Measurements from ENCODE around the gene MAP3K8.

MAP3K8 gene

GRCh38 chr10:30433730-30434272 is at the start of gene MAP3K8:
MAP3K8 (plus strand) TSS chr10:30434184; CDS start chr10:30438939, 4,755 bp downstream.
- Mint-ChIP-seq H3K27ac (peak within 1 kb of the TSS; percentile 79), H3K4me1 (ENCODE audit: low read depth) (peaks cover 61% of the 10 kb centered on the region), H3K9me3 (no peaks in the 10 kb centered on the region), H3K36me3 (ENCODE audit: low read depth) (peaks cover 14% of the 10 kb centered on the region), H3K4me3 (peak within 1 kb of the TSS; percentile 88), H3K27me3 (ENCODE audit: low read depth) (peaks cover 15% of the 10 kb centered on the region)
- DNase-seq (ENCODE audit: low spot score) = peak; percentile 91

GRCh38 chr10:30384701-30385201 is 49.2 kb upstream of the MAP3K8 start:
- Mint-ChIP-seq H3K27me3 (ENCODE audit: low read depth) (peaks cover 13% of the 10 kb centered on the region), H3K4me3 (no peak overlapping the region), H3K27ac (no peak overlapping the region), H3K36me3 (ENCODE audit: low read depth) (no peaks in the 10 kb centered on the region), H3K9me3 (no peaks in the 10 kb centered on the region), H3K4me1 (ENCODE audit: low read depth) (peaks cover 3% of the 10 kb centered on the region)
- DNase-seq (ENCODE audit: low spot score) = no peak

DNA sequence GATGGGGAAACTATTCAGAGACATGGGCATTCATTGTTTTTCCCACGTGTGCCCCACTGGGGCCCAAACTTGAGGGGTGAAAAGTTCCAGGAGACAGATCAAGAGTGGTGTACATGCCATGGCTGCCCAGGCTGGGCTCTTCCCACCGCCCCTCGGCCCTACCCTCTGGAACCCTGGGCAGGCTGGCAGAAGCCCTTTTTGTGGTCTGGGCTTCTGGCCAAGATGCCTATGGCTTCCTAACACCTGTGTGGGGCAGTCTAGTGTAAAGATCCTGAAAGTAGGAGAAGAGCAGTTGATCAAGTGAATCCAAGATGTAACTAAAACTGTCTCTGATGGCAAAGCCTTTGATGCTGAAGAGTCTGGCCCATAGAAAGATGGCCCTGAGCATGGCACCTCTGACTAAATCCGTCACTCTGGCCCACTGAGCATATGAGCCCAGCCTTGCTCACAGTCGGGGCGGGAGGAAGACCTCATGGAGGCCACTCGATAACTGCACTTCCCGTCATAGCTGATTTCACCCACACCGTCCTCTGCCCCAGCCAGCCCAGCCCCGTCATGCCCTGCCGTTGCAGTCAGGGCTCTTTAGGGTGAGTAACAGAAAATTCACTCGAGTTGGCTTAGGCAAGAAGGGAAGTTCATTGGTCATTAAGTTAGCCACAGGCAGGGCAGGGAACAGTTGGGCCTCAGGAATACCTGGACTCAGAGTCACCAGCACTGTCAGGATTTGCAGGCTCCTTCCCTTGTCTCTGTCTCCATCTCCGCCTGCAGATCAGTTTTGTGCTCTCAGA is 47.0 kb upstream of the MAP3K8 start:
- H3K4me1 Mint-ChIP-seq (ENCODE audit: low read depth) = peaks cover 3% of the 10 kb centered on the region
- peaks cover 11% of the 10 kb centered on the region for H3K27me3 Mint-ChIP-seq (ENCODE audit: low read depth)
- no peak overlapping the region for H3K4me3 Mint-ChIP-seq
- no peaks in the 10 kb centered on the region for H3K36me3 Mint-ChIP-seq (ENCODE audit: low read depth)
- H3K9me3 Mint-ChIP-seq = no peaks in the 10 kb centered on the region
- DNase-seq (ENCODE audit: low spot score) = no peak
- no peak overlapping the region for H3K27ac Mint-ChIP-seq

- Mint-ChIP-seq H3K9me3 (no peaks in the 10 kb centered on the region), H3K36me3 (ENCODE audit: low read depth) (no peaks in the 10 kb centered on the region), H3K4me1 (ENCODE audit: low read depth) (peaks cover 5% of the 10 kb centered on the region), H3K4me3 (no peak overlapping the region), H3K27ac (no peak overlapping the region), H3K27me3 (ENCODE audit: low read depth) (peaks cover 13% of the 10 kb centered on the region)
- no peak for DNase-seq (ENCODE audit: low spot score)
Measured at GRCh38 chr10:30387646-30388243, 46.2 kb upstream of the MAP3K8 start.

- peaks cover 5% of the 10 kb centered on the region for H3K4me1 Mint-ChIP-seq (ENCODE audit: low read depth)
- no peaks in the 10 kb centered on the region for H3K36me3 Mint-ChIP-seq (ENCODE audit: low read depth)
Measured at GRCh38 chr10:30389543-30389942, 44.4 kb upstream of the MAP3K8 start.

GRCh38 chr10:30390207-30390606 is 43.8 kb upstream of the MAP3K8 start:
- Mint-ChIP-seq H3K27me3 (ENCODE audit: low read depth) (peaks cover 20% of the 10 kb centered on the region), H3K4me1 (ENCODE audit: low read depth) (peaks cover 2% of the 10 kb centered on the region), H3K9me3 (no peaks in the 10 kb centered on the region), H3K4me3 (no peak overlapping the region), H3K27ac (no peak overlapping the region), H3K36me3 (ENCODE audit: low read depth) (no peaks in the 10 kb centered on the region)
- no peak for DNase-seq (ENCODE audit: low spot score)

More at GRCh38 chr10:30389543-30389942, 44.4 kb upstream of the MAP3K8 start:
- no peak overlapping the region for H3K4me3 Mint-ChIP-seq
- DNase-seq (ENCODE audit: low spot score) = no peak
- no peak overlapping the region for H3K27ac Mint-ChIP-seq
- peaks cover 17% of the 10 kb centered on the region for H3K27me3 Mint-ChIP-seq (ENCODE audit: low read depth)
- no peaks in the 10 kb centered on the region for H3K9me3 Mint-ChIP-seq

DNA sequence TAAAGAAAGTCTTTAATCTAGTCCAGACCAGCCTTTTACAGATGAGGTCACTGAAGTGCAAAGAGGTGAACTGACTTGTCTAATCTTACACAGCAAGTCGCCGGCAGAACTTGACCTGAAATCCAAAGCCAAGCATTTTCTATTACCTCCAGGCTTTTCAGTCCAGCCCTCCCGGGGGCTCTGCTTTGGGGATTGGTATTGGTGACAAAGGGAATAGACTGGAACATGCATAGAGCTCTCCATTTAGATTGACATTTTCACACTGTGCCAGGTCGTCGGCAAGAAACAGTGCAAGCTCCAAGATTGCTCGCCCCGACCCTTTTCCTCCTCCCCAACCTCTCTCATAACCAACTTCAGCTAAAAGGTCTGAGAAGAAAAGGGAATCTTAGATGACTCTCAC is 42.7 kb upstream of the MAP3K8 start:
- H3K27ac Mint-ChIP-seq = no peak overlapping the region
- no peaks in the 10 kb centered on the region for H3K9me3 Mint-ChIP-seq
- H3K36me3 Mint-ChIP-seq (ENCODE audit: low read depth) = no peaks in the 10 kb centered on the region
- peaks cover 4% of the 10 kb centered on the region for H3K4me1 Mint-ChIP-seq (ENCODE audit: low read depth)
- no peak for DNase-seq (ENCODE audit: low spot score)
- no peak overlapping the region for H3K4me3 Mint-ChIP-seq
- H3K27me3 Mint-ChIP-seq (ENCODE audit: low read depth) = peaks cover 24% of the 10 kb centered on the region

DNA sequence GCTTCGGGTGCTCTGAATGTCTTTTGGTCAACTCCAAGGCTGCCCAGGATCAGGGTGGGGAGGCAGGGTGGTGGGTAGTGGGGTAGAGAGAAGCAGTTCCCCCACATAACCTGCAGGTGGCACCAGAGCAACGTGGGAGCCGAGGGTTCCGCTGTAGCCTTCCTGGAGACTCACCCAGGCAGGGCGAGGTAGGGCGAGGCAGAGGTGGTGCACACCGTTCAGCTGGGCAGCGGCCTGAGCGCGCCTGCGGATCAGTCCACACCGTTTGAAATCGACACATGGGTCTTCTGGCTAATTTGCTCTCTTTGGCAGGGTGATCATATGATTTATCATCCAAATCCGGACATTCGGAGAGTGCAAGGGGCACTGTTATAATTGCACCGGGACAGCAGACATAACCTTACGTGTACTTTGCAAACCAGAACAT is 41.4 kb upstream of the MAP3K8 start:
- DNase-seq (ENCODE audit: low spot score) = peak; percentile 61
- H3K4me3 Mint-ChIP-seq = peak overlapping the region; percentile 60
- no peak overlapping the region for H3K27ac Mint-ChIP-seq
- no peaks in the 10 kb centered on the region for H3K36me3 Mint-ChIP-seq (ENCODE audit: low read depth)
- peaks cover 28% of the 10 kb centered on the region for H3K27me3 Mint-ChIP-seq (ENCODE audit: low read depth)
- no peaks in the 10 kb centered on the region for H3K9me3 Mint-ChIP-seq
- H3K4me1 Mint-ChIP-seq (ENCODE audit: low read depth) = peaks cover 9% of the 10 kb centered on the region

DNA sequence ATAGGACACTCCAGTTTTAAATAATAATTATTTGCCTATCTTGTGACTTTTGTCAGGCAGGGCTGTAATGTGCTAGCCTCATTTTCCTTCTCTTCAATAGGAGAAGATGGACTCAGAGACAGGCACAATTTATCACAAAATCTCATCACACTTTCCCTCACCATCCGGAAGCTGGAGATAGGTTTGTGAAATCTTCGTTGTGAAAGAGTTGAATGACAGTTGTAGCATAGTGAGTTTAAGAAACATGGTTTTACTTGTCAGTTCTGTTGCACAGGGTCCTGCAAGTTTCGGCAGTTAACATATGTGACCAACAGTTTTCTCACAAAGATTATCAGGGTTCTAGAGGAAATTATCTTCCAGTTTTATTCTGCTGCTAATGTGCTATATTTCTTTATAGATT is 37.7 kb upstream of the MAP3K8 start:
- H3K9me3 Mint-ChIP-seq = no peaks in the 10 kb centered on the region
- no peak overlapping the region for H3K4me3 Mint-ChIP-seq
- H3K4me1 Mint-ChIP-seq (ENCODE audit: low read depth) = peaks cover 34% of the 10 kb centered on the region
- no peak overlapping the region for H3K27ac Mint-ChIP-seq
- no peaks in the 10 kb centered on the region for H3K36me3 Mint-ChIP-seq (ENCODE audit: low read depth)
- no peak for DNase-seq (ENCODE audit: low spot score)
- peaks cover 22% of the 10 kb centered on the region for H3K27me3 Mint-ChIP-seq (ENCODE audit: low read depth)

GRCh38 chr10:30396698-30397097 is 37.3 kb upstream of the MAP3K8 start:
- H3K9me3 Mint-ChIP-seq = no peaks in the 10 kb centered on the region
- H3K4me1 Mint-ChIP-seq (ENCODE audit: low read depth) = peaks cover 34% of the 10 kb centered on the region
- H3K27ac Mint-ChIP-seq = no peak overlapping the region
- H3K4me3 Mint-ChIP-seq = no peak overlapping the region
- no peak for DNase-seq (ENCODE audit: low spot score)
- H3K36me3 Mint-ChIP-seq (ENCODE audit: low read depth) = no peaks in the 10 kb centered on the region
- H3K27me3 Mint-ChIP-seq (ENCODE audit: low read depth) = peaks cover 22% of the 10 kb centered on the region

GRCh38 chr10:30398193-30398592 is 35.8 kb upstream of the MAP3K8 start:
- Mint-ChIP-seq H3K27me3 (ENCODE audit: low read depth) (peaks cover 20% of the 10 kb centered on the region), H3K4me1 (ENCODE audit: low read depth) (peaks cover 31% of the 10 kb centered on the region), H3K27ac (no peak overlapping the region)

DNA sequence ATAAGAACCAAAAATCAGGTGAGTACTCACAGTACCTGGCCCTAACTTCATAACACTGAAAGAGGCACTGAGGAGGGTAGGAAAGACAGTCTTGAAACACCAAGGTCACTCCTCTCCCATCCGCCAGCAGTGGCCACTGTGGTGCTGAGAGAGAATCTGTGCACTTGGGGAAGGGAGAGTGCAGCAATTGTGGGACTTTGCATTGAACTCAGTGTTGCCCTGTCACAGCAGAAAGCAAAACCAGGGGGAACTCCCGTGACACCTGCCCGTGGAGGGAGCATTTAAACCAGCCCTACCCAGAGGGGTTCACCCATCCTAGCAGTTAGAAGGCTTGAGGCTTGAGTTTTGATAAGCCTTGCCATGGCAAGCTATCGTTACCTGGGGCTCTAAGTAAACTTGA is 35.2 kb upstream of the MAP3K8 start:
- no peak for DNase-seq (ENCODE audit: low spot score)
- Mint-ChIP-seq H3K4me3 (peak overlapping the region; percentile 17), H3K36me3 (ENCODE audit: low read depth) (no peaks in the 10 kb centered on the region), H3K9me3 (no peaks in the 10 kb centered on the region), H3K4me1 (ENCODE audit: low read depth) (peaks cover 31% of the 10 kb centered on the region), H3K27ac (no peak overlapping the region), H3K27me3 (ENCODE audit: low read depth) (peaks cover 16% of the 10 kb centered on the region)

More at GRCh38 chr10:30398193-30398592, 35.8 kb upstream of the MAP3K8 start:
- Mint-ChIP-seq H3K36me3 (ENCODE audit: low read depth) (no peaks in the 10 kb centered on the region), H3K4me3 (peak overlapping the region; percentile 17), H3K9me3 (no peaks in the 10 kb centered on the region)
- DNase-seq (ENCODE audit: low spot score) = no peak

DNA sequence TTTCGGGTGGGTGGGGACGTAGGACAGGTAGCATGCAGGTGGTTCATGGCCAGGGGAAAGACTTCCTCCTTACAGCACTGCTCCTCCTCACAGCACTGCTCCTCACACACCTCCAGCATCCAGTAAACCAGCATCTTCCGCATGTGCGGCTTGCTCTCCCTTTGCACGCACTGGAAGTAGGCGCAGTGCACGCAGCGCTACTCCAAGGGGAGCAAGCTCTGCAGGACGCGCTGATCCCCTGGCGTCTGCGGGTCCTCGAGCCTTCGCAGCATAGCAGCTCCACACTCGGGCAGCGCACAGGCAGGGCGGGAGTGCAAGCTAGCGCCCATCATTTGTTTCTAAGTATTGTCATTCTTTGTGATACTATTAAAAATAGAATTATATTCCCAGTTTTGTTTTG is 30.5 kb upstream of the MAP3K8 start:
- Mint-ChIP-seq H3K27me3 (ENCODE audit: low read depth) (peaks cover 12% of the 10 kb centered on the region), H3K4me1 (ENCODE audit: low read depth) (peaks cover 18% of the 10 kb centered on the region), H3K4me3 (no peak overlapping the region), H3K27ac (no peak overlapping the region), H3K9me3 (peaks cover 13% of the 10 kb centered on the region), H3K36me3 (ENCODE audit: low read depth) (no peaks in the 10 kb centered on the region)
- DNase-seq (ENCODE audit: low spot score) = no peak

DNA sequence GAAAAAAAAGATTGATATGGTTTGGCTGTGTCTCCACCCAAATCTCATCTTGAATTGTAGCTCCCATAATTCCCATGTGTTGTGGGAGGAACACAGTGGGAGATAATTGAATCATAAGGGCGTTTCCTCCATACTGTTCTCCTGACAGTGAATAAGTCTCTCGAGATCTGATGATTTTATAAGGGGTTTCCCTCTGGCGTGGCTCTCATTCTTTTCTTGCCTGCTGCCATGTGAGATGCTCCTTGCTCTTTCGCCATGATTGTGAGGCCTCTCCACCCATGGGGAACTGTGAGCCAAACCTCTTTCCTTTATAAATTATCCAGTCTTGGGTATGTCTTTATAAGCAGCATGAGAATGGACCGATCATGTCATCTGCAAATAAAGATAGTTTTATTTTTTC is 29.4 kb upstream of the MAP3K8 start:
- H3K4me1 Mint-ChIP-seq (ENCODE audit: low read depth) = peaks cover 13% of the 10 kb centered on the region
- H3K27me3 Mint-ChIP-seq (ENCODE audit: low read depth) = peaks cover 12% of the 10 kb centered on the region
- DNase-seq (ENCODE audit: low spot score) = no peak
- H3K36me3 Mint-ChIP-seq (ENCODE audit: low read depth) = no peaks in the 10 kb centered on the region
- H3K4me3 Mint-ChIP-seq = no peak overlapping the region
- no peak overlapping the region for H3K27ac Mint-ChIP-seq
- peaks cover 13% of the 10 kb centered on the region for H3K9me3 Mint-ChIP-seq

All from T-helper 2 cell treated with Interferon-gamma antibody and Interleukin-4, amounts not matched to agents 5 μg/mL and 100 μg/mL, for 36 hours (primary cell).